Measurements from ENCODE around the gene PODN.

PODN gene

DNA sequence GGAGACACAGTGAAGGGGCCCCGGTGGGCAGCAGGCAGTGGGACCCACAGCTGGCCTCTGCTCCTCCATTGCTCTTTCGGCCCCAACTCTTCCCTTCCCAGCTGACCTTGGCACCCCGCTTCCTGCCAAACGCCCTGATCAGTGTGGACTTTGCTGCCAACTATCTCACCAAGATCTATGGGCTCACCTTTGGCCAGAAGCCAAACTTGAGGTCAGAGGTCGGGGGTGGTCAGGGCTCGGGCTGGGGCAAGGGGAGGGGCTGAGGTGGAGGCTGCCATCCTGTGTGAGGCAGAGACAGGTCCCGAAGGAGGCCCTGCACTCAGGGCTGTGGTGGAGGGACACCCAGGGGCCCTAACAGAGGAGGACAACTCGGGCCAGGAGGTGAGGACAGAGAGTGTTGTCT, 13.7 kb downstream of the PODN start:
- DNase-seq: no peak

DNA sequence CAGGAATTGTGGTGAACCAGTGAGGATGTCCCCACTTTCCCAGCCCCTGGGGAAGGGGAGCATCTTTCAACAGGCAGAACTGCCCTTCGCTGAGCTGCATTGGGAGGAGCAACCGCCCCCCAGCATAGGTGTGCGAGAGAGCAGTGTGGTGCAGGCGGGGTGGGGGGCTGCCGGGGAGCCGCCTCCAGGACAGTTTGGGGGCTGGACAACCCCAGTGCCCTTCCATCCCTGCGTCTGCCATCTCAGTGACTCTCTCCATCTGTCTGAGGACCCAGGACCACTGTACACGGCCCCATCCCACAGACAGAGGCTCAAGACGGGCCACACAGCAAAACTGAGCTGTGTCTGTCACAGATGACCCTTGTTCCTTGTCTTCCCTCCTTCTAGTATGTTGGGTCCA, 14.2 kb downstream of the PODN start:
- DNase-seq: no peak

DNA sequence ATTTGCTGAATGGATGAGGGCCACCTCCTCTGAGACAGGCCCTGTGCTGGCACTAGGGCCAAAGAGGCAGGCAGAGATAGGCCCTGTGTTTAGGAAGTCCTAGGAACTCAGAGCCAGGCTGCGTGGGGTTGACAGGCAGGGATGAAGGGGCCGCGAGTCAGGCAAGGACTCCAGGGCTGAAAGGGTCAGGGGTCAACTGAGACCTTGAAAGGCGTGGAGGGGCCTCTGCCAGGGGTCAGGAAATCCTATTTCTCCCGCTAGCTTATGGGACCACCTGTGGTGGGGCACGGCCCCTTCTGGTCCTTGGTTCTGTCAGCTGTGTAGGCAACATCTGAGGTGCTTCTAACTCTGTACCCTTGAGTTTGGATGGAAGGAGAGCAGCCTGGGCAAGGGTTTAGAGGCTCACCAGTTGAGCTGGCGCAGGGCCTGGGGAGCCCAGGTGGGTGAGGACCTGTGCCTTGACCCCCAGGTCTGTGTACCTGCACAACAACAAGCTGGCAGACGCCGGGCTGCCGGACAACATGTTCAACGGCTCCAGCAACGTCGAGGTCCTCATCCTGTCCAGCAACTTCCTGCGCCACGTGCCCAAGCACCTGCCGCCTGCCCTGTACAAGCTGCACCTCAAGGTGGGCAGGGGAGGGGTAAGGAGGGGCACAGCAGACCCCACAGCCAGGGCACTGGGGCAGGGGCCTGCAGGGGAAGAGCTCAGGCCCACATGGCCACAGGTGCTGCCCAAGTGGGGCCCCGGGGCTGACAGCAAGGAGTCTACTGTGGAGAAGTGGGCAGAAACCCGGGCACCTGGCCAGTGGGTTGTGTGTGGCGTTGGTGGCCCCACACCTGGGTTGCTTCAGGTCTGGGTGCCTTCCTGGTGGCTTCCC, 14.9 kb downstream of the PODN start:
- no peak for DNase-seq

DNA sequence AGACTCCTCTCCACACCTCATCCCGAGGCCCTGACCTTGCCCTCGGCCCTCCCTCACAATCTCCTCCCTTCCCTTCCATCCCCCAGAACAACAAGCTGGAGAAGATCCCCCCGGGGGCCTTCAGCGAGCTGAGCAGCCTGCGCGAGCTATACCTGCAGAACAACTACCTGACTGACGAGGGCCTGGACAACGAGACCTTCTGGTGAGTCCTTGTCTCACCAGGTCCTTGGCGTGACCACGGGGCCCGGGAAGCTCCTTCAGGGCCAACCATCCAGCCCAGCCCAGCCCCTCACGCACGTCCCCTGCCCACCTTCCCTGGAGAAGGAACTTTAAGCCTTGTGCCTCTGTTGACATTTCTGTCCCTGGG, 15.6 kb downstream of the PODN start:
- DNase-seq: no peak

DNA sequence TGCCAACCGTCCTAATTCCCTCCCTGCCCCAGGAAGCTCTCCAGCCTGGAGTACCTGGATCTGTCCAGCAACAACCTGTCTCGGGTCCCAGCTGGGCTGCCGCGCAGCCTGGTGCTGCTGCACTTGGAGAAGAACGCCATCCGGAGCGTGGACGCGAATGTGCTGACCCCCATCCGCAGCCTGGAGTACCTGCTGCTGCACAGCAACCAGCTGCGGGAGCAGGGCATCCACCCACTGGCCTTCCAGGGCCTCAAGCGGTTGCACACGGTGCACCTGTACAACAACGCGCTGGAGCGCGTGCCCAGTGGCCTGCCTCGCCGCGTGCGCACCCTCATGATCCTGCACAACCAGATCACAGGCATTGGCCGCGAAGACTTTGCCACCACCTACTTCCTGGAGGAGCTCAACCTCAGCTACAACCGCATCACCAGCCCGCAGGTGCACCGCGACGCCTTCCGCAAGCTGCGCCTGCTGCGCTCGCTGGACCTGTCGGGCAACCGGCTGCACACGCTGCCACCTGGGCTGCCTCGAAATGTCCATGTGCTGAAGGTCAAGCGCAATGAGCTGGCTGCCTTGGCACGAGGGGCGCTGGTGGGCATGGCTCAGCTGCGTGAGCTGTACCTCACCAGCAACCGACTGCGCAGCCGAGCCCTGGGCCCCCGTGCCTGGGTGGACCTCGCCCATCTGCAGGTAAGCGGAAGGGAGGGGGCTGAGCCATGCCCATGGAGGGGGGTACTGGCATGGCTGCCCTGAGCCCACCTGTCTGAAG, 16.5 kb downstream of the PODN start:
- no peak for DNase-seq

DNA sequence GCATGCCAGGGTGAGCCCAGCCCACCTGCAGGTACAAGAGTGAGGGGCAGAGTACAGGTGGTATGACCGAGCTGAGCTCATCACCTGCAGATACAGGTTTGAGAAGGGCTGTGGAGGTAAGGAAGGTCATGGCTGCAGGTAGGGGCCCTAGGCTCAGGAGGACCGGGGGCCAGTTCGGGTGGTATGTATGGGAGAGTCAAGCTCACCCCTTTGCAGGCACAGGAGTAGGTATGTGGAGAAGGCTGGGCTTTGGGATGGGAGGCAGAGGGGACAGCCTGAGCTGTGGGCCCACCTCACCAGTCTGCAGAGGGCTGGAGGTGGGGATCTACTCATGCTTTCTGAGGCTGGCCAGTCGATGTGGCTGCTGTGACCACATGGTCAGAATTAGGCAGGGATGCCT, 17.2 kb downstream of the PODN start:
- no peak for DNase-seq

DNA sequence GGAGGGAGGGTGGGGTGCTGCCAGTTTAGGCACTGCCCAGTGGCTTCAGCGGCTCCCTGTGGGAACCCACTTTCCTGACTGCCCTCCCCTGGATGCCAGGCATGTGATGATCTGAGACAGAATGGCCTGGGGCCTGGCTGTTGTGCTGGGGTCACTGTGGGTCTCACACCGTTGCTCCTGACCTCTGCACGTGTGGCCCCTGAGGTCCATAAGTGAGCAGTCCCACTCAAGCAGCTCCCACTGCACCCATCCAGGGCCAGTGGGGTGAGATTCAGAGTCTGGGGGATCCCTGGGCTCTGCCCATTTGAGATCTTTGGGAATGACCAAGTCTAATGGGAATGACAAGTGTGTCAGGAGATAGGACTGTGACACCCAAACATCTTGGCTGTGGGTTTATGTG, 18.0 kb downstream of the PODN start:
- DNase-seq: no peak

DNA sequence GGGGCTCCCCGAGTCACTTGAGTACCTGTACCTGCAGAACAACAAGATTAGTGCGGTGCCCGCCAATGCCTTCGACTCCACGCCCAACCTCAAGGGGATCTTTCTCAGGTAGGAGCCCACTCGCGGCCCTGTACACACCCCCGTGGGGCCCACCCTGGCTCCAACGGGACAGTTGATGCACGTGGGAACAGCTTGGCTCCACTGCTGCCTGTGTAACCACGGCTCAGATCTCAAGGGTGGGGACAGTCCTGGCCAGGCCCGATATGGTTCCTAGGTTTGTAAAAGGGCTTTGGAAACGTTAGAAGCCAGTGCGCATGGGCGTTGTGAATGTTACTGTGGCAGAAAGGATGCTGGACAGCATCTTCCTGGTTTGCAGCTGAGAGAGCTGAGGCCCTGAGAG, 18.8 kb downstream of the PODN start:
- DNase-seq: no peak

DNA sequence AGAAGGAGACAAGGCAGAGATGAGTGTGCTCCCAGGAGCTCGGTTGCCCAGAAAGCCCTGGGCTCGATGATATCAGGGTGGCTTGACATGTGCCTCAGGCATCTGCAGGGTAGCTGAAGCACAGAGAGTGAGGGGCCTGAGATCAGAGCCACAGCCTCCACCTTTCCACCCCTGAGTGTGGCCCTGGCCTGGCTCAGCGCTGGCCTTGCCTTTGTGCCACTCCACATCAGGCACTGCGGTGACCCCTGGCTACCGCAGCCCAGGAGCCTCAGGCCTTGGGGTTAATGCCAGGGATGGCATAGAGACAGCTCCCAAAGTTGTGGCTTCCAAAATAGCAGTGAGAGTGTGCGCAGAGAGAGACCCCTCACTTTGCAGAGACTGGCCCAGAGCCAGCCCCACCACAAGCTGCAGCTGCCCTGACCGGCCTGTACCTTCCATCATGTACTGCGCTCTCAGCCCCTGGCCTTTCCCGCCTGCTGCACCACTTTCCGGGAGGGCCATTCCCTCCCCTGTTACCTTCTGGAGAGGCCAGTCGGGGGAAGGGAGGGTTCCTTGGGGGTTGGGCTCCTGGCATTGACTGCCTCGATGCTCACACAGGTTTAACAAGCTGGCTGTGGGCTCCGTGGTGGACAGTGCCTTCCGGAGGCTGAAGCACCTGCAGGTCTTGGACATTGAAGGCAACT, 19.5 kb downstream of the PODN start:
- no peak for DNase-seq

DNA sequence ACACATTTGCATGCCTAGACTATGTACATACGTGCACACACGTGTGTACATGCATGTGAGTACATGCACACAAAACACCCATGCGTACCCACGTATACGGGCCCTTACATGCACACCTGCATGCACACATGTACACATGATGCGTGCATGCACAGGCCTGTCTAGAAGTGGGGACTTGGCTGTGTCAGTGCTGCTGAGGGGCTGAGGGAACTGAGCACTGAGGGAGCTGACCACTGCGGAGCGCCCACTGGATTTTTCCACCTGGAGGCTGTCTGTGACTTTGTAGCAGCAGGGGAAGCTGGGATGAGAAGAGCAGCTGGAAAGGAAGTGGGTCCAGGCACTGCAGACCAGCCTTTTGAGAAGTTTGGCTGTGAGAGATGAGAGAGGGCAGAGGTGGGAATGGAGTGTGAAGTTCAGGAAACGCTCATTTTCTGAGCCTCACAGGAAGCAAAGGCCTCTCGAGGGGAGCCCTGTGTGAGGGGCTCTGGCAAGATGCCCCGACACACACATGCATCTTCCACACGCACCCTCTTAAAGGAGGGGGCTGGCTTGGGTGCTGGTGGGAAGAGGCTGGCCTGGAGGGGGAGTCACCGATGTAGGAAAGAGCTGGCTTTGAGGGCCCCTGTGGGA, 20.9 kb downstream of the PODN start:
- DNase-seq: no peak

DNA sequence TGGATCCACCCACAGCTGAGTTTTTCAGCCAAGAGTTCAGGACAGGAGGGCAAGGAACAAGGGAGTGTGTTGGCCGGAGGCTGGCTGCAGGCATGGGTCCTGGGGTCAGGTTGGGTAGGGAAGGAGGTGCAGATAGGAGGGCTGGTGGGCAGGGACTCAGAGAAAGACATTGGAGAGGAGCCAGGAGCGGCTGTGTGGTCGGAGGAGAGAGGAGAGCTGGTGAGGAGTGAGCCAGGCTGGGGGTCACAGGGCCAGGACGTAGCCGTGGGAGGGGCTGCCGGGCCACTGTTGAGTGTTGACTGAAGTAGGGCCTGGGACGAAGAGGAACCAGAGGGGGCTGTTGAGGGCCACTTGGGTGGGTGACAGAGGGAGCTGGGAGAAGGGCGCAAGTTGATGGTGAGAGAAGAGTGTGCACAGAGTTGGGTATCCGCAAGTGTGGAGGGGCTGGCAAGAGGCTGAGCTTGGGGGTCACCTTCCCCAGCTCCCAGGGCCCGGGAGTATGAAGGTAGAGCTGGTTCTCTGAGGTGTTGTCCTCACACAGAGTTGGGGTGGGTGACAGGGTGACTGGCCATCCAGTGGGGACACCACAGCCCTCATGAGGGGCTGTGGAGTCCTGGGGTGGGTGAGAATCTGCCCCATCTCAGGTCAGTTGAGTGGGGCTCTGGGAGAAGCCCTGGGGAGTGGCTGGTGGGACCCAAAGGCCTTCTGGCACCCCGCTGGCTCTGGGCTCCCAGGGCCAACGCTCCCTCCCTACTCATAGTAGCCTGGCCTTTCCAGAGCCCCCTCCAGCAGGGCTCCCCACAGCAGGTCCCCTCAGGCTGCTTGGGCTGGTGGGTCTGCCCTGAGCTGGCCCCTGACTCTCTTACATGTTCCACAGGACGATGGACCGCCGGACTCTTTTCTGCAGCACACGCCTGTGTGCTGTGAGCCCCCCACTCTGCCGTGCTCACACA, 21.9 kb downstream of the PODN start:
- DNase-seq: no peak

DNA sequence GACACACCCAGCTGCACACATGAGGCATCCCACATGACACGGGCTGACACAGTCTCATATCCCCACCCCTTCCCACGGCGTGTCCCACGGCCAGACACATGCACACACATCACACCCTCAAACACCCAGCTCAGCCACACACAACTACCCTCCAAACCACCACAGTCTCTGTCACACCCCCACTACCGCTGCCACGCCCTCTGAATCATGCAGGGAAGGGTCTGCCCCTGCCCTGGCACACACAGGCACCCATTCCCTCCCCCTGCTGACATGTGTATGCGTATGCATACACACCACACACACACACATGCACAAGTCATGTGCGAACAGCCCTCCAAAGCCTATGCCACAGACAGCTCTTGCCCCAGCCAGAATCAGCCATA, 22.6 kb downstream of the PODN start:
- no peak for DNase-seq

DNA sequence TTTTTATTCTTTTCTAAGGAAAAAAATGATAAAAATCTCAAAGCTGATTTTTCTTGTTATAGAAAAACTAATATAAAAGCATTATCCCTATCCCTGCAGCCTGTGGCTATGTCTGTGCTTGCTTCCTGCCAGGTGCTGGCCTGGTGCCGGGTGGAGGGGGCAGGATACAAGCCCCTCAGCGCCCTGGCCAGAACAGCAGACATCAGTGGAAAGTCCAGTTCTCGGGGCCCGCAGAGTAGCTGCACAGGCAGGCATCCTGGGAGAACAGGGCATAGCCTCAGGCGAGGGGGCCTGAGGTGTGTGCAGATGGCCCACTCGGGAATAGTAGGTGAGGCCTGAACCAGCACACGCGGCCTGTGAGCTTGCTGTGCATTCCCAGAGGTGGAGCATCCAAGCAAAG, 23.4 kb downstream of the PODN start:
- DNase-seq: no peak

DNA sequence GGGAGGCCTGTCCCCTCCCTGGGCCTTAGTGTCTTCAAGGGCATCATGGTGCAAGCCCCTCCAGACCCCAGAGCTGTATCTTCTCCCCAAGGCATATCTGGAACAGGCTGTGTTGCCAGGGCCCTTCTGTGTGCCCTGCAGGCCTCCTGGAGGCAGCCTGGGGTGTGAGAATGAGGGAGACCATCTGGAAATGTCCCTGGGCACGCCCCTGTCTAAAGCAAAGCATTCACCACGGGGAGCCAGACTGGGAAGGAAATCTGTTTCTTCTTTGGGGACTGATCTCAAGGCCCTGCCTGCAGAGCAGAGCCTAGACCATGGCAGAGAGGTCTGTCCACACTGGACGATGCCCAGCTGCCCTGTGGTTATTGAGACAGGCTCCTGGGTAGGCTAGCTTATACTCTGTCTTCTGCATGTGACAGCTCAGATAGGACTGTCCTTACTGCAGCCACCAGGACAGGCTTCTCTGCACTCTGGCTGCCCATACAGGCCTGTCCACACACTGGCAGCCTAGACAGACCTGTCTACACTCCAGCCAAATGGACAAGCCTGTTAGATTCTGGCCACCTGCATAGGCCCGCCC, 24.6 kb downstream of the PODN start:
- DNase-seq: no peak

DNA sequence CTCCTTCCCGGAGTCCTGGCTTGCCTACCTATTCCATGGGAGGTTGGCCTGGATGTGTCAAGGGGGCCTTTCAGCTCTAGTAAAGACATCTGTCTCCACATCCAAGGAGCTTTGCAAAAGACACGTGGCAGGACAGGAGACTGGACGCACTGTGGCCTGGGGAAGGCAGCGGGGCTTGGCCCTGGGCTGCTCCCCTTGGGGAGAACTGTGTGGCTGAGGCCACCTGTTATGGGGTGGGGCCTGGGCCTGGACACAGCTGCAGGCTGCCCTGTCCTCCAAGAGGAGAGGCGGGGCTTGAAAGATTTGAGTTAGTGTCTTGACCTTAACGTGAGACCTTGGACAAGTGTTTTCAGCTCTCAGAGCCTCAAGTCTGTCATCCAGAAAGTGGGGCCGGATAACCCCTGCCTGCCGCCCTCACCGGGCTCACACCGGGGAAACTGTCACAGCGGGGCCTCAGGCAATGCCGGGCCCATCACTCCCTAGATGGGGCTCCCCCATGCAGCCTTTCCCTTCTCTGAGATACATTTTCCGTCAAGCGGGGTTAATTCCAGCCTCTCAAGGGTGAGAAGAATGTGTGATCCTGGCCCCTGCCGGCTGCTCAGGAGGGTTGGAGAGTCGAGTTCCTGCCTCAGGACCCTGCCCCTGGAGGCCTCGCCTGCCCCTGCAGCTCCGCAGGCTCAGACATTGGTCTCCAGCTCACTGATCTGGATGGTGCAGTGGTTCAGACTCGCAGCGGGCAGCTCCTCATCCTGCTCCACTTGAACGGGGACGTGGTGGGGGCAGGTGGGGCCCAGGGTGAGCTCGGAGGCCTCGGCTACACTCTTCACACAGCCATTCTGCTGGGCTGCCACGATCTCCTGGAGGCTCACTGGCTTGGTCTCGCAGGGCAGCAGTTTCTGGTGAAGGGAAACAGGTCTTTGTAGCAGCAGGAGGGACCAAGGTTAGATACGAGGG, 25.6 kb downstream of the PODN start:
- no peak for DNase-seq

DNA sequence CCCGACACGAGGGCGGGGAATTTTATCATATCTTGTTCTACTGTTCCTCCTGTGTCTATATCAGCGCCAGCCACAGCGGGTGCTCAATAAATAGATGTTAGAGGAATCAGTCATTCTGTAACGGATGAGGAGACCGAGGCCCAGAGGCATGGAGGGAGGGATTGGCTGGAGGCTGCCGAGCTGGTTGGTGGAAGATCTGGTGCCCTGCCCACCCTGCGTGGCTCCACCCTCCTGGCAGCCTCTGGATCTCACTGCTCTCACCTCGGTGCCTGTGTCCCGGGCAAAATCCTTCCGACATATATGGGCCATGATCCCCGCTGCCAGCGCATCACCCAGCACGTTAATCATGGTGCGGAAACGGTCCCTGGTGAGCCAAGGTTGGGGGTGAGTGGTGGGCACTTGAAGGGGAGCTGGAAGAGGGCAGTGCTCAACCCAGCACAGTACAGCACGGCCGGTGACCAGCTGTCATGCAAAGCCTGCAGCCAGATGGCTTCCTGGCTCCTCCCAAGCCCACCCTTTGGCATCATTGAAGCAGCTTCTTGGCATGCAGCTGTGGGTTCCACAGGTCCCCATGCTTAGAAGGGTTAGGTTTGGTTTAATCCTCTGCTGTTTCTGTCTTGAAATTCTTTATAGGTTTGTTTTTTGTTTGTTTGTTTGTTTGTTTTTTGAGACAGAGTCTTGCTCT, 26.7 kb downstream of the PODN start:
- DNase-seq: no peak

DNA sequence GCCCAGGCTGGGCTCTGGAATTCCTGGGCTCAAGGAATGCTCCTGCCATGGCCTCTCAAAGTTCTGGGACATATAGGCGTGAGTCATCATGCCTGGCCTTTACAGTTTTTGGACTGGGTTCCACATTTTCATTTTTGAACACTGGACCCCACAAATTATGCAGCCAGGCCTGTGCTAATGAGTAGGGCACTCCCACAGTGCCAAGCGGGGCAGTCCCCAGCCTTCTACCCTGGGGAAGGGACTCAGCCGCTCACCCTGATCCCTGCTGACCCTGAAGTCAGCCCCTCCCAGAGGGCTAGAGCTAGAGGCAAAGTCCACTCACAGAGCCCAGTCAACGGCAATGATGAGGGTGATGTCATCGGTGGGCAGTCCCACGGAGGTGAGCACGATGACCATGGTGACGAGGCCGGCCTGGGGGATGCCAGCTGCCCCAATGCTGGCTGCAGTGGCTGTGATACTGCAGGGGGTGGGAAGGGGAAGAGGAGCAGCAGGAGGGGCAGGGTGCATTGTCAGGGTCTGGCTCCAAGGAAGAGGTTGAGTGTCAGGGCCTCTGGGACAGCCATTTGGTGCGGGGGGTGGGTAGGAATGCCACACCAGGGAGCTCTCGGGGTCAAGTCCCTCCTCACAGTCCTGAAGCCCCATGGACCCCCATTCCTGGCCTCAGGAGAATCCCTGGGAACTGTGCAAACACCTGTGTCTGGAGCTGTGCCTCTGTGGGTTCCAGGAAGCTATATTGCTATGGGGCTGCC, 27.6 kb downstream of the PODN start:
- DNase-seq: no peak

DNA sequence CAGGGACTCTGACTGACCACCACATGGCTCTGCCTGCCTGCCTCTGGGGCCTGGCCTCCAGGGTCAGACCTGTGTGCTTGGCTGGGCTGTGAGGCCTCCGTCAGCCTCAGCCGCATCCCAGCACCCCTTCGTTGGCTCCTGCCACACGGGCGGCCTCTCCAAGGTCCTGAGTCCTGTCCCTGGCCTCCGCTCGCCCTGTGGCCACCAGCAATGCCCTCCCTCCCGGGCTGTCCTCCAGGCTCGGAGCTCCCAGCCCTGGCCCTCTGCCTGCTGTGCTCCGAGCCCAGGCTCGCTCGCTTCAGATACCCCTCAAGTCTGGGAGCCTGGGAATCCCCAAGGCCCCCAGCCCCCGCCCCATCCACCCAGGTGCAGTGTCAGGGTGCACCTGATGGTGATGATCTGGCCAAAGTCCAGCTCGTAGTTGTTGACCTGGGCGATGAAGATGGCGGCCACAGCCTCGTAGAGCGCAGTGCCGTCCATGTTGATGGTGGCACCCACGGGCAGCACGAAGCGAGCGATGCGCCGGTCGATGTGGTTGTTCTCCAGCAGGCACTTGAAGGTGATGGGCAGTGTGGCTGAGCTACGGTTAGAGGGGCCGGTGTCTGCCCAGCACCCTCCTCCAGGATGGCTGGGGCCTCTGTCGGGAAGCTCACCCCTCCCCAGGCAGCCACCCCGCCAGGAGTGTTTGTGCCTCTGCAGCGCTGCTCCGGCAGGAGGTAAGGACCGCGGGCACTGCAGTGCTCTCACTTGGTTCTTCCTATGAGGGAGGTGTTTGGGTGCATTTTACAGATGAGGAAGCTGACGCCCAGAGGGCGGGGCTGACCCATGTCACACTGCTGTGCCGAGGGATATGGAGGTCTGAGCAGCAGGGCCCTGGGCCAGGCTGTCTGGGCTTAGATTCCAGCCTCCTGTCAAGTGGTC, 28.5 kb downstream of the PODN start:
- DNase-seq: no peak

All from NCI-H774 (cell line).